HL-60/S4 treated with phorbol 12-myristate 13-acetate at 8.2 ng/mL for 4 days and 3 days (cell line): ENCODE results near the gene DNAH11.
"Not testable (repeated sequence)": the region's sequence is repeated elsewhere in the genome, so short reads cannot be mapped to it uniquely, and the experiment has no call there.

Source experiments
- in situ Hi-C: fragments of 300-500 bp; cut with MboI; formaldehyde crosslinking; loops from 2 replicates; pipeline ENCODE4 v1.15.0; 2022; ENCODE audit warnings: low sequenced_read_pairs

The DNAH11 gene, protein sequence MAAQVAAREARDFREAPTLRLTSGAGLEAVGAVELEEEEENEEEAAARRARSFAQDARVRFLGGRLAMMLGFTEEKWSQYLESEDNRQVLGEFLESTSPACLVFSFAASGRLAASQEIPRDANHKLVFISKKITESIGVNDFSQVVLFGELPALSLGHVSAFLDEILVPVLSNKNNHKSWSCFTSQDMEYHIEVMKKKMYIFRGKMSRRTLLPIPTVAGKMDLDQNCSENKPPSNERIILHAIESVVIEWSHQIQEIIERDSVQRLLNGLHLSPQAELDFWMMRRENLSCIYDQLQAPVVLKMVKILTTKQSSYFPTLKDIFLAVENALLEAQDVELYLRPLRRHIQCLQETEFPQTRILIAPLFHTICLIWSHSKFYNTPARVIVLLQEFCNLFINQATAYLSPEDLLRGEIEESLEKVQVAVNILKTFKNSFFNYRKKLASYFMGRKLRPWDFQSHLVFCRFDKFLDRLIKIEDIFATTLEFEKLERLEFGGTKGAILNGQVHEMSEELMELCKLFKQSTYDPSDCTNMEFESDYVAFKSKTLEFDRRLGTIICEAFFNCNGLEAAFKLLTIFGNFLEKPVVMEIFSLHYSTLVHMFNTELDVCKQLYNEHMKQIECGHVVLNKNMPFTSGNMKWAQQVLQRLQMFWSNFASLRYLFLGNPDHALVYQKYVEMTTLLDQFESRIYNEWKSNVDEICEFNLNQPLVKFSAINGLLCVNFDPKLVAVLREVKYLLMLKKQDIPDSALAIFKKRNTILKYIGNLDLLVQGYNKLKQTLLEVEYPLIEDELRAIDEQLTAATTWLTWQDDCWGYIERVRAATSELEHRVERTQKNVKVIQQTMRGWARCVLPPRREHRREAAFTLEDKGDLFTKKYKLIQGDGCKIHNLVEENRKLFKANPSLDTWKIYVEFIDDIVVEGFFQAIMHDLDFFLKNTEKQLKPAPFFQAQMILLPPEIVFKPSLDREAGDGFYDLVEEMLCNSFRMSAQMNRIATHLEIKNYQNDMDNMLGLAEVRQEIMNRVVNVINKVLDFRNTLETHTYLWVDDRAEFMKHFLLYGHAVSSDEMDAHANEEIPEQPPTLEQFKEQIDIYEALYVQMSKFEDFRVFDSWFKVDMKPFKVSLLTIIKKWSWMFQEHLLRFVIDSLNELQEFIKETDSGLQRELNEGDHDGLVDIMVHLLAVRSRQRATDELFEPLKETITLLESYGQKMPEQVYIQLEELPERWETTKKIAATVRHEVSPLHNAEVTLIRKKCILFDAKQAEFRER (N-terminal part only)

DNA sequence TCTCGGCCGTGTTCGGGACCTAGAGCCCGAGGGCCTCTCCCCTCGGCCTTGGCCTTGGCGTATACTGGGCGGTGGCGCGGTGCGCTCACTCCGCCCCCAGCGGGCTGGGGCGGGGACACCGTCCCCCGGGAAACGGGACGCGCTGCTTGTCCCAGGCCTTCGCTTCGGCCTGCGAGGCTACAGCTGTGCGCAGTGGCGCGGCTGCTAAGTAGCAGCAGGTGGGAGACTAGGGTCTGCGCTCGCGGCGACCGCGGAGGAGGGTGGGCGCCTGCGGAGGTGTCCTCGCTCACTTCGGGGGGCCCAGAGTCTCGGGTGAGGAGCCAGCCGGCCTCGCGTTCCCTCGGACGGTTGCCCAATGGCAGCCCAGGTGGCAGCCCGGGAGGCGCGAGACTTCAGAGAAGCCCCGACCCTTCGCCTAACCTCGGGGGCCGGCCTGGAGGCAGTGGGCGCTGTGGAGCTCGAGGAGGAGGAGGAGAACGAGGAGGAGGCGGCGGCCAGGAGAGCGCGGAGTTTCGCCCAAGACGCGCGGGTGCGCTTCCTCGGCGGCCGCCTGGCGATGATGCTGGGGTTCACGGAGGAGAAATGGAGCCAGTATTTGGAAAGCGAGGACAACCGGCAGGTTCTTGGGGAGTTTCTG, at the start of gene DNAH11:
TSS of gene DNAH11 (plus strand) at position 149 of the 637 bp plus-strand sequence. CDS start at position 356, 207 bp downstream.
- in situ Hi-C loops = no loop called here

DNA sequence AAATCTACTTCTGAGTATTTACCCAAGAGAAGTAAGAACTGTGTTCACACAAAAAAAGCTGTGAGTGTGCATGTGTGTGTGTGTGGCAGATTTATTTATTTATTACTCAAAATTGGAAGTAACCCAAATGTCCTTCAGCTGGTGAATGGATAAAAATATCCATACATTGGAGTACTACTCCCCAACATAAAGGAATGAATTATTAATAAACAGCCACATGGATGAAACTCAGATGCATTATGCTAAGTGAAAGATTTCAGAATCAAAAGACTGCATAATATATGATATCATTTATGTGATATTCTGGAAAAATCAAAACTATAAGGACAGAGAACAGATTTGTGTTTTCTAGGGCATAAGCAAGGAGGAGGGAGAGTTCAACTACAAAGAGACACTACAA, 47.1 kb upstream of the DNAH11 start:
- in situ Hi-C loops = no loop called here

DNA sequence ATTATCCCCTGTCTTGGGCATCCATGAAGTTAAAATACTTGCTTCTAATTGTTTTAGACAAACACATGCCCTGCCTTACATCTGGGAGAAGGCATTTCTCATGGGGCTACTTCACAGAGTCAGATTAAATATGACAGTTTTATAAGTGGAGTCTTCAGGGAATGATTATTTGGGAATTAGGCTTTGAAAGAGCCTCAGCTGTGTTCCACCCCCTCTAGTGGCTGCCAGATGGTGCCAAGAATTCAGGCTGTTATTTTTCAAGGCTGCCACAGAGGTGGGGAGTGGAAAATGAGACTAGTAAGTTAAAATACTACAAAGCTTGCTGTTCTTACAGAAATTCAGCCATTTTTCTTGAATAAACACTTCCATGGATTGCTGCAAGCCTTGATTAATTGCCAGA, 45.8 kb upstream of the DNAH11 start:
- in situ Hi-C loops = no loop called here

DNA sequence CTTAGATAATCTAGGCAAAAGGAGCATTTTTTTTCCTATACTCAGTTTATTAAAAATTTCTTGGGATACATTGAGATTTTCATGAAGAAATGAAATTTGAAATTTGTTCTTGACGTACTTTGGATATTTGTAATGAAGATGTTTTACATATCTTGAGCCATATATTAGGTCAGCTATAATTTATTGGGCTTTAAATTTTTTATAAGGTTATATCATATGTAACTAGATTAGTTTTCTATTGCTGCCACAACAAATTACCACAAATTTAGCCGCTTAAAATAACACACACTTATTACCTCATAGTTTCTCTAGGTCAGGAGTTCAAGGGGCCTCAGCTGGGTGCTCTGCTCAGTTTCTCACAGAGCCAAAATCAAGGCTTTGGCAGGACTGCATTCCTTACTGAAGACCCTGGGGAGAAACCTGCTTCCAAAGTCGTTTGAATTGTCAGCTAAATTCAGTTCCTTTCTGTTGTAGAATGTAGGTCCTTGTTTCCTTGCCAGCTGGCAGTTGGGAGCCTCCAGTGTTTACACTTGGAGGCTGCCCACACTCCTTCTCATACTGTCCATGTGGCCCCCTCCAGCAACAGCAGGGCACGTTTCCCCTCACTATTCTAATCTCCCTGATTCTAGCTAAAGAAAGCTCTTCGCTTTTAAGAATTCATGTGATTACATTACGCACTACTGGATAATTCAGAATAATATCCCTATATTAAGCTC, 42.6 kb upstream of the DNAH11 start:
- in situ Hi-C loops = loop anchor here (25.0 kb wide), 1 partner anchor 238 kb away; no protein-coding TSS in a partner anchor

DNA sequence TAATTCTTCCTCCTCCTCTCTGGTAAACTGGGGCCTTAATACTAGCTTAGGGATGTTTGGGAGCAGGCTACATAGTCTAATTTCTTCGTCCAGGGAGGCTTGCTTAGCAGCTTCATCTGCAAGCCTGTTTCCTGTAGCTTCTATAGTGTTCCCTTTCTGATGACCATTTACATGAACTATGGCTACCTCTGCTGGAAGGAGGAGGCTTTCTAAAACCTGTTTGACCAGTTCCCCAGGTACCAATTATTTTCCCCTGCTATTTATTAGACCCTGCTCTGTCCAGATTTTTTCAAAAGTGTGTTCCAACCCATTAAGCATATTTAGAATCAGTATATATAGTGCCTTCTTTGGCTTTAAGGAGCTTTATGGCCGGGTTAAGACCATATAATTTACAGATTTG, 38.8 kb upstream of the DNAH11 start:
- in situ Hi-C loops = loop anchor here (25.0 kb wide), 1 partner anchor 242 kb away; no protein-coding TSS in a partner anchor

DNA sequence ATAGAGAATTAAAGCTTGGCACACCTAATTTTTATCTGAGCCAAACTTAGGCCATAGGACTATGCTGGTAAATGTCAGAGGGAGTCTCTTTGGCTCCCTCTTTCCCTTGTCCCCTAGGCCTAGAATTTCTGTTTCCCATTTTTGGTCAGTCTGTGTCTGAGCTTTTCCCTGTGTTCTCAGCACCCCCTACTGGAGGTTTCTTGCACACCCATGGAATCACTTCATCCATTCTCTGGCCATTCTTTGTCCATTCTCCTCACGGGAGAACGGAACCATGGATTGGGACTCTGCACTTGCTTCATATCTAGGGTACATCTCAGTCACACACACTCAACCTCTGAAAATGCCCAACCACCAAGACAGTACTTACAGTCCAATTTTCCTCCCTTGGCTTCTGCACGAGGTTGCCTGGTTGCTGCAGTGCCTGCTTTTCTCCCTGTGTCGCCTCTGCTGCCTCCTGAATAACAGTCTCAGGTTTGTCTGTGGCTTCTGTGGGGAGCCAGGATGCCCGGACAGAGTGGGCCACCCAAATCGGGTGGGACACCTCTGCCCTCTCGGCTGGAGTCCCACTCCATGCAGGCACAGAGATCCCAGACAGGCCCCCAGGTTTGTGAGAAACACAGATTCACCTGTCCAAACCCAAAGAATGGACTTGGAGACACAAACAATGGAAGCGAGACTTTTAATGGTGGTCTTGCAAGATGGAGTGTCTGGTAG, 35.1 kb upstream of the DNAH11 start:
- in situ Hi-C loops = loop anchor here (25.0 kb wide), 1 partner anchor 245 kb away; no protein-coding TSS in a partner anchor

DNA sequence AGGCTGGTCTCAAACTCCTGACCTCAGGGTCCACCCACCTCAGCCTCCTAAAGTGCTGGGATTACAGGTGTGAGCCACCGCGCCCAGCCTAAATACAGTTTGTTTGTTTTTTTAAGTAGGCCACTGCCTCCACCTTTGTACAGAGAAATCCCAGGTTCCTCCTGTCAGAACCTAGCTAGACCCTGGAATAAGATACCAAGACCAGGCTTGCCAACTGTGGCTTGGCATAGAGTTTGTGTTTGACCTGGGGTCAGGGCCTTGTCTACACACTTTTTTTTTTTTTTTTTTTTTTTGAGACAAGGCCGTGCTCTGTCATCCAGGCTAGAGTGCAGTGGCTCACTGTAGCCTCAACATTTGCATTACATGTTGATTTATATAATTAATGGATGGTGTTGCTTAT, 34.3 kb upstream of the DNAH11 start:
- in situ Hi-C loops = loop anchor here (25.0 kb wide), 1 partner anchor 246 kb away; no protein-coding TSS in a partner anchor

DNA sequence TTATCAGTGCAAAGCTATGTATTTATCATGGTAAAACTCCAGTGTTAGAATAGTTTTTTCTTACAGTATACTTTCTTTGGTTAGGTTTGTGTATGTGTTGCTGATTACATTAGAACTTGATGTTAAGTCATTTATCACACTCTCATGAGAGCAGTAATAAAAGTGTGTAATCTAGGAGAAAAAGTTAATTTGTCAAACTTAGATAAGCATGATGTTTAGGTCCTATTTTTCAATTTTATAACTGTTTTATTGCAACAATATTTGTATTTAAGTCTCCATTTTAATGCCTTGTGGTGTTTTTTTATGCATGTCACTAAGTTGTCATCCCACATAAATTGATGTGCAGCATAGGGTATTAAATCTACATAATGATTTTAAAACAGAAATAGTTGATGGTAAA, 28.8 kb upstream of the DNAH11 start:
- in situ Hi-C loops = loop anchor here (25.0 kb wide), 1 partner anchor 252 kb away; no protein-coding TSS in a partner anchor

DNA sequence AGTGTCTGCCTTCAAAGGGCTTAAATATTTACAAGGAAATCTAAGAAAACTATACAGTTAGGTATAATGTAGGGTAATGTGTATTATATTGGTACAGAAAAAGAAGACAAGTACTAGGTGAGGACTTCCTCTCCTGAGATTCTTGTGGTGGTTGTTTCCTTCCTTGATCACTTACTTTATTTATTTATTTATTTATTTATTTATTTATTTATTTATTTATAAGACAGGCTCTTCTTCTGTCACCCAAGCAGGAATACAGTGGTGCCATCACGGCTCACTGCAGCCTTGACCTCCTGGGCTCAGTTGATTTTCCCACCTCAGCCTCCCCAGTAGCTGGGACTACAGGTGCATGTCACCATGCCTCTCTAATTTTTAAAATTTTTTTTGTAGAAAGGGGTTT, 18.2 kb upstream of the DNAH11 start:
- in situ Hi-C loops = loop anchor here (25.0 kb wide), 1 partner anchor 262 kb away; no protein-coding TSS in a partner anchor

DNA sequence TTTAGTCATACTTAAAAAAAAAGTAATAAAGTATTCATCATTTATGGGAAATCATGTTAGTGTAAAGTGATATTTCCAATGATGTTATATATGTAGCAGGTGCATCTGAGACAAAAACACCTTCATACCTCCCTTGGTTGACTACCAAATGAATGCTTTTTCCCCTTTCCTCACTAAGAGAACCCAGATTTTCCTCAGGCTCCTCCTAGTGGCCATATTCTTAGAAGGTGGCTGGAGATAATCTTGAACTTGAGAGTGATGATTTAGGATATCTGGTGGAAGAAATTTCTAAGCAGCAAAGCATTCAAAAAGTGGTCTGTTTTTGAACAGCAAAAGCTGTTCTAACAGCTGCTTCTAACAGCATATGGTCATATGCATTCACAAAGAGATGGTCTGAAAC, 16.8 kb upstream of the DNAH11 start:
- in situ Hi-C loops = no loop called here

DNA sequence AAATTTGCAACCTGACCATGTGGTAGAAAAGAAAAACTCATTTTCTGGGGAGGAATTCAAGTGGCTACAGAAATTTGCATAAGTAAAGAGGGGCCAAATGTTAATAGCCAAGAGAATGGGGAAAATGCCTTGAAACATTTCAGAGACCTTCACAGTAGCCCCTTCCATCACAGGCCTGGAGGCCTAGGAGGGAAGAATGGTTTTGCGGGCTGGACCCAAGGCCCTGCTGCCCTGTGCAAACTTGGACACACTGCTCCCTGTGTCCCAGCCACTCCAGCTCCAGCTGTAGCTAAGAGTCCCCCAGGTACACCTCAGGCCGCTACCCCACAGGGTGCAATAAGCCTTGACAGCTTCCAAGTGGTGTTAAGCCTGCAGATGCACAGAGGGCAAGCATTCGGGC, 16.4 kb upstream of the DNAH11 start:
- in situ Hi-C loops = no loop called here

DNA sequence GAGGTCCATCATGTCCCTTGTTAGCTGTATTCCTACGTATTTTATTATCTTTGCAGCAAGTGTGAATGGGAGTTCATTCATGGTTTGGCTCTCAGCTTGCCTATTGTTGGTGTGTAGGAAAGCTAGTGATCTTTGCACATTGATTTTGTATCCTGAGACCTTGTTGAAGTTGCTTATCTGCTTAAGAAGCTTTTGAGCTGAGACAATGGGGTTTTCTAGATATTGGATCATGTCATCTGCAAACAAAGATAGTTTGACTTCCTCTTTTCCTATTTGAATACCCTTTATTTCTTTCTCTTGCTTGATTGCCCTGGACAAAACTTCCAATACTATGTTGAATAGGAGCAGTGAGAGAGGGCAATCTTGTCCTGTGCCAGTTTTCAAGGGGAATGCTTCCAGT, 10.4 kb upstream of the DNAH11 start:
- in situ Hi-C loops = not testable (repeated sequence)

DNA sequence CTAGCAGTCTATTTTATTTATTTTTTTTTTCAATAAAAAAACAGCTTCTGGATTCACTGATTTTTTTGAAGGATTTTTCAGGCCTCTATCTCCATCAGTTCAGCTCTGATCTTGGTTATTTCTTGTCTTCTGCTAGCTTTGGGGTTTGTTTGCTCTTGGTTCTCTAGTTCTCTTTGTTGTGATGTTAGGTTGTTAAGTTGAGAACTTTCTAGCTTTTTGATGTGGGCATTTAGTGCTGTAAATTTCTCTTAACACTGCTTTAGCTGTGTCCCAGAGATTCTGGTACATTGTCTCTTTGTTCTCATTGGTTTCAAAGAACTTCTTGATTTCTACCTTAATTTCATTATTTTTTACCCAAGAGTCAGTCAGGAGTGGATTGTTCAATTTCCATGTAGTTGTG, 9.2 kb upstream of the DNAH11 start:
- in situ Hi-C loops = not testable (repeated sequence)

DNA sequence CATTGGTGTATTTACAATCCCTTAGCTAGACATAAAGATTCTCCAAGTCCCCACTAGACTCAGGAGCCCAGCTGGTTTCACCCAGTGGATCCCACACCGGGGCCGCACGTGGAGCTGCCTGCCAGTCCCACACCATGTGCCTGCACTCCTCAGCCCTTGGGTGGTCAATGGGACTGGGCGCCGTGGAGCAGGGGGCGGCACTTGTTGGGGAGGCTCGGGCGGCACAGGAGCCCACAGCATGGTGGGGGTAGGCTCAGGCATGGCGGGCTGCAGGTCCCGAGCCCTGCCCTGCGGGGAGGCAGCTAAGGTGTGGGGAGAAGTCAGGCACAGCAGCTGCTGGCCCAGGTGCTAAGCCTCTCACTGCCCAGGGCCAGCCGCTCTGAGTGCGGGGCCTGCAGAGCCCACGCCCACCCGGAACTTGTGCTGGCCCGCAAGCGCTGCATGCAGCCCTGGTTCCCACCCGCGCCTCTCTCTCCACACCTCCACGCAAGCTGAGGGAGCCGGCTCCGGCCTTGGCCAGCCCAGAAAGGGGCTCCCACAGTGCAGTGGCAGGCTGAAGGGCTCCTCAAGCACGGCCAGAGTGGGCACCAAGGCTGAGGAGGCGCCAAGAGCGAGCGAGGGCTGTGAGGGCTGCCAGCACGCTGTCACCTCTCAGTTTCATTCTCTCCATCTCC, 6.3 kb upstream of the DNAH11 start:
- in situ Hi-C loops = not testable (repeated sequence)

DNA sequence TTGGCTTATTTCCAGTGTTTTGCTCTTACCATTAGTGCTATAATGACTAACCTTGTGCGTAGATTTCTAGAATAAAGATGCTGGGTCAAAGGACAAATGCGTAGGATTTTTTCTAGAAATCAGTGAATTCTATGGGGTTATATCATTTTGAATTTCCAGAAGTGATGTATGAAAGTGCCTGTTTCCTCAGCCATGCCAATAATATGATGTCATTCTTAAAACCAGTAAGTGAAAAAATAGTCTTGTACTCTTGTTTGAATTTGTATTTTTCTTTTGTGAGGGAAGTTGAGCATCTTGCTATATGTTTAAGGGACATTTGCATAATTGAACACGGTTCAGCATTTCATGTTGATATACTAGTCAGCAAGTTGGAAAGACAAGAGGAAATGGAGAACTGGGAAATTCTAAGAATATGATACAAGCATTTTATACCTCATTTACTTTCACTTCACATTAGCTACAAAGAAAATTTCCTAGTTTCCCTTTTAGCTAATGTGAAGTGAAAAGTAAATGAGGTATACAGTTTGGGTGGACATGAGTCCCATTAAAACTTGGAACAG, 3.8 kb upstream of the DNAH11 start:
- in situ Hi-C loops = no loop called here

DNA sequence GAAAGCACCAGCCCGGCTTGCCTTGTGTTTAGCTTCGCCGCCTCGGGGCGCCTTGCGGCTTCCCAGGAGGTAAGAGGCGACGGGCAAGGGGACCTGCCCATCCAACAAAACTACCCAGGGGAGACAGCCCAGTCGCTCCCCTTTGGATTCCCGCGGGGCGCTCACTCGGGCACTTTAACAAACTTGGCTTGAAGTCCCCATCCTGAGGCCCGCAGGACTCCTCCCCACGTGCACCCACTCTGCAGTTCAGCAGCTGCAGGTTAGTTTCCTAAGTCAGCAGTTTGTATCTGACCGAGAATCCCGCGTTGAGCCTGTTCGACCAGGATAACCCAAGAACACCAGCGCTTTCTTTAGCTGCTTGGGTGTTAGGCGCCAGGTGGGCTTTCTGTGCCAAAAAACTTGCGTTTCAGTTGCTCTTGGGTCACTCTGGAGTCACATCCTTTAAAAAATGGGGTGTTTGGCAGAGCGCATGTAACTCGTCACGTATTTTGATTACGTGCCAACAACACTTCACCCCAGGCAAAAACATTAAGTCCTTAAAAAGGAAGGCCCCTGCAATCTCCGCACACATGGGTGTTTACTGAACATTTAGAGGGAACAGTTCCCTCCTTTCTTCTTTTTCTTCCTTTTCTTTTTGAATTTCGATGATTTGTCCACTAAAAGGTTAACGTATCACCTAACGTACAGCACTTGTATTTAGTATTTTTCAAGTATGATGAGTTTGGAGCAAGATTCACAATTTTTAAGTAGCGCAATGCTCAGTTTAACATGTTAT, 876 bp downstream of the DNAH11 start:
- in situ Hi-C loops = no loop called here

DNA sequence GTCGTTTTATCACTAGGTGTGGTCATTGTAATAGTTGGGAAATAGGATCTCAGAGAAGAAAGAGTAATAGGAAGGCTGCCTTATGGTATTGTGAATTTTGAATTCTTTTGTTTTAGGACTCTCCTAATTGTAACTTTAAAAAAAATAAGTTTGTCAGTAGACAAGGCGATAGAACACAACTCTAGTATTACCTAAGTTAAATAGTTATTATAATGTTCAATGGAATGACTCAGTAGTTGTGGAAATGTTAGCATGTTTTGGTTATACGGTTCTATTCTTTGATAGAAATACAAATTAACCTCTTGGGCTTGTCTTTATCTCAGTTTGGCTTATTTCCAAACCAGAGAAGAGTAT, 1.4 kb downstream of the DNAH11 start:
- in situ Hi-C loops = no loop called here
